ENCODE measurements around the gene ARHGEF17. TPM values are rescaled to one million over a fixed set of nuclear protein-coding genes. Genes with fewer than 3 reads are reported as not detected.

The ARHGEF17 gene
- total and polyA plus RNA-seq, 2 donors (not counting 1 experiment from before 2014, with no cell fraction given), result 42.8 to 43.1 TPM

DNA sequence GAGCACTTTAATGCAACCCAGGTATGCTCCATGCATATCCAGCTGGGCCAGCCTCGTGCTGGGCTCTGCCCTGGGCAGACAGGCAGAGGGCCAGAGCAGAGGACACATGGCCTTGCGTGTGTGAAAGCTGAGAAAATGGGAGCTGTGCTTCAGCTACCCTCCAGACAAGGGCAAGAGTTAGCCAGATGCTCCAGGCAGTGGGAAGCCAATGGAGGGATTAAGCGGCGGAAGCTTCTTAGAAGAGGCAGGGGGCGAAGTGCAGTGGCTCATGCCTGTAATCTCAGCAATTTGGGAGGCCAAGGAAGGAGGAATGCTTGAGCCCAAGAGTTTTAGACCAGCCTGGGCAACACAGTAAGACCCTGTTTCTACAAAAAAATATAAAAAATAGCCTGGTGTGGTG, 9.8 kb upstream of the ARHGEF17 start:
- Histone ChIP-seq H3K27ac (ENCODE audit: insufficient read depth, low read length) (no peak overlapping the region), H3K9ac (ENCODE audit: insufficient read depth, low read length) (no peak overlapping the region), H3K79me2 (ENCODE audit: control insufficient read depth, insufficient read depth, low read length) (no peaks in the 10 kb centered on the region), H3K4me3 (replicated peaks in 1 of 4; ENCODE audit: control extremely low read depth in 1 of 4, insufficient read depth in 1 of 4, low read depth in 3 of 4, low read length in 4 of 4) (no peak overlapping the region), H3K36me3 (ENCODE audit: control insufficient read depth, insufficient read depth, low read length) (no peaks in the 10 kb centered on the region), H3K9me3 (ENCODE audit: control insufficient read depth, insufficient read depth, low read depth, low read length) (no peaks in the 10 kb centered on the region), H3K4me2 (ENCODE audit: extremely low read depth, insufficient read depth, low read length) (no peak overlapping the region), H3K4me1 (ENCODE audit: control insufficient read depth, extremely low read depth, insufficient read depth, low read length) (peaks cover 9% of the 10 kb centered on the region), H2AFZ (ENCODE audit: low read length) (no peak overlapping the region), H4K20me1 (ENCODE audit: control insufficient read depth, extremely low read depth, insufficient read depth, low read length) (no peaks in the 10 kb centered on the region), H3K27me3 (ENCODE audit: control insufficient read depth, insufficient read depth, low read length) (no peaks in the 10 kb centered on the region)
- no peak for DNase-seq (ENCODE audit: low read depth in 2 of 2)
- TF ChIP-seq, protein P1, sequence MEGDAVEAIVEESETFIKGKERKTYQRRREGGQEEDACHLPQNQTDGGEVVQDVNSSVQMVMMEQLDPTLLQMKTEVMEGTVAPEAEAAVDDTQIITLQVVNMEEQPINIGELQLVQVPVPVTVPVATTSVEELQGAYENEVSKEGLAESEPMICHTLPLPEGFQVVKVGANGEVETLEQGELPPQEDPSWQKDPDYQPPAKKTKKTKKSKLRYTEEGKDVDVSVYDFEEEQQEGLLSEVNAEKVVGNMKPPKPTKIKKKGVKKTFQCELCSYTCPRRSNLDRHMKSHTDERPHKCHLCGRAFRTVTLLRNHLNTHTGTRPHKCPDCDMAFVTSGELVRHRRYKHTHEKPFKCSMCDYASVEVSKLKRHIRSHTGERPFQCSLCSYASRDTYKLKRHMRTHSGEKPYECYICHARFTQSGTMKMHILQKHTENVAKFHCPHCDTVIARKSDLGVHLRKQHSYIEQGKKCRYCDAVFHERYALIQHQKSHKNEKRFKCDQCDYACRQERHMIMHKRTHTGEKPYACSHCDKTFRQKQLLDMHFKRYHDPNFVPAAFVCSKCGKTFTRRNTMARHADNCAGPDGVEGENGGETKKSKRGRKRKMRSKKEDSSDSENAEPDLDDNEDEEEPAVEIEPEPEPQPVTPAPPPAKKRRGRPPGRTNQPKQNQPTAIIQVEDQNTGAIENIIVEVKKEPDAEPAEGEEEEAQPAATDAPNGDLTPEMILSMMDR (conservative IDR thresholded peaks at IDR 0.05 in 1 of 2, IDR thresholded peaks at IDR 0.05 in 1 of 2; ENCODE audit: low read depth in 1 of 2, low read length in 2 of 2), result no peak
- no peak for TF ChIP-seq EZH2 (IDR thresholded peaks at IDR 0.05; ENCODE audit: low read length, missing control alignments)

DNA sequence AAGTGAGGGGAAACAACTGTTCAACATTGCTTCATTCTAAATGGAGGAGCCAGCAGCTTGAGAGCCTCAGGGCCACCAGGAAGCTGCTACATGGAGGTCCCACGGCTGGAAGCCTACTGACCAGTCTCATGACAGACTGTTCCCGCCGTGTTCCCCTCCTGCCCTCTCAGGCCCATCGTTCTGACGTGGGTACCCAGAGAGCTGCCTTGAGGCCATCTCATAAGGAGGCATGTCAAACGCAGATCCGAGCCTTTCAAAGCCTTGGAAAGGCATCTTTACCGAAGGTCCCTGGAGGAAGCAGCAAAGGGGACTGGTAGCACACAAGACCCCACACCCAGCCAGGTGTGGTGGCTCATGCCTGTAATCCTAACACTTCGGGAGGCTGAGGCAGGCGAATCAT, 8.3 kb upstream of the ARHGEF17 start:
- no peak overlapping the region for H3K4me3 ChIP-seq (replicated peaks in 1 of 4; ENCODE audit: control extremely low read depth in 1 of 4, insufficient read depth in 1 of 4, low read depth in 3 of 4, low read length in 4 of 4)
- H3K79me2 ChIP-seq (ENCODE audit: control insufficient read depth, insufficient read depth, low read length), result no peaks in the 10 kb centered on the region
- peaks cover 9% of the 10 kb centered on the region for H3K4me1 ChIP-seq (ENCODE audit: control insufficient read depth, extremely low read depth, insufficient read depth, low read length)

DNA sequence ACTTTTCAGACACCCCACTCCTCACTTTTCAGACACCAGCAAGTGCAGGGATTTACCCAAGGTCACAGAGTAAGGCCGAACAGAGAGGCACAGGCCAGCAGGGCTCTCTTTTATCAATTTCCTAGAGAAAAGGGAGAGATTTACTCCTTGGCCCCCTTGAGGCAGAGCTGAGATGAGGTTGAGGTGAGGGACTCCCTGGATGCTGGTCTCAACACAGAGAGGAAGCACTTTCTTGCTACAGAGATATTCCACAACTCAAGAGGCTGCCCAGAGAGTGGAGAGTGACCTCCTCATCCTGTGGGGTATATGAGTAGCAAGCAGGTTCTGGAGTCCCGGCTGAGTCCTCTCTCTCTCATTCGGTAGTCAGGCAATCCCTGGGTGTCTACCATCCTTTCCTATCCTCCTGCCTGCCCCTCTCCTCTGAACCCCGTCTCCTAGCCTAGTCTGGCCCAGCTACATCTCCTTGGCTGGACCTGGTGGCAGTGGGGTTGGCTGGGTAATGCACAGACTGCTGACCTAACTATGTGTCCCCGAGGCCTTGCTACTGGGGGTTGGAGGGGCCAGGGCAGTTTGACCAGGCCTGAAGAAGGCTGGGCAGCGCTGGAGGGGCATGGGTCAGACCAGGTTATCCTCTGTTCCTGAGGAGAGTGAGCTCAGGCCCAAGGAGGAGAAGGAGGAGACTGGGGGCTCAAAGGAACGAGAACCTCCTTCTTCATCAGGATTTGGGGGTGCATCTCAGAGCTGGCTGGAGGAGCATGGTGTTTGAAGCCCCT, 1.8 kb upstream of the ARHGEF17 start:
- Histone ChIP-seq H3K4me3 (replicated peaks in 1 of 4; ENCODE audit: control extremely low read depth in 1 of 4, insufficient read depth in 1 of 4, low read depth in 3 of 4, low read length in 4 of 4) (no peak overlapping the region), H3K4me2 (ENCODE audit: extremely low read depth, insufficient read depth, low read length) (no peak overlapping the region), H3K27me3 (ENCODE audit: control insufficient read depth, insufficient read depth, low read length) (no peaks in the 10 kb centered on the region), H3K4me1 (ENCODE audit: control insufficient read depth, extremely low read depth, insufficient read depth, low read length) (peaks cover 11% of the 10 kb centered on the region), H2AFZ (ENCODE audit: low read length) (no peak overlapping the region), H3K9ac (ENCODE audit: insufficient read depth, low read length) (no peak overlapping the region), H4K20me1 (ENCODE audit: control insufficient read depth, extremely low read depth, insufficient read depth, low read length) (no peaks in the 10 kb centered on the region), H3K27ac (ENCODE audit: insufficient read depth, low read length) (no peak overlapping the region), H3K9me3 (ENCODE audit: control insufficient read depth, insufficient read depth, low read depth, low read length) (no peaks in the 10 kb centered on the region), H3K36me3 (ENCODE audit: control insufficient read depth, insufficient read depth, low read length) (peaks cover 10% of the 10 kb centered on the region), H3K79me2 (ENCODE audit: control insufficient read depth, insufficient read depth, low read length) (peaks cover 20% of the 10 kb centered on the region)
- no peak for DNase-seq (ENCODE audit: low read depth in 2 of 2)
- TF ChIP-seq, protein P1 (conservative IDR thresholded peaks at IDR 0.05 in 1 of 2, IDR thresholded peaks at IDR 0.05 in 1 of 2; ENCODE audit: low read depth in 1 of 2, low read length in 2 of 2), result peak in 1 of 2 donors; percentile 6
- no peak for TF ChIP-seq EZH2 (IDR thresholded peaks at IDR 0.05; ENCODE audit: low read length, missing control alignments)

More for the DNA sequence above, 8.3 kb upstream of the ARHGEF17 start:
- H3K27ac ChIP-seq (ENCODE audit: insufficient read depth, low read length), result no peak overlapping the region
- no peak for TF ChIP-seq EZH2 (IDR thresholded peaks at IDR 0.05; ENCODE audit: low read length, missing control alignments)
- TF ChIP-seq, protein P1 (conservative IDR thresholded peaks at IDR 0.05 in 1 of 2, IDR thresholded peaks at IDR 0.05 in 1 of 2; ENCODE audit: low read depth in 1 of 2, low read length in 2 of 2), result no peak
- H2AFZ ChIP-seq (ENCODE audit: low read length), result no peak overlapping the region
- H3K4me2 ChIP-seq (ENCODE audit: extremely low read depth, insufficient read depth, low read length), result no peak overlapping the region
- no peaks in the 10 kb centered on the region for H3K9me3 ChIP-seq (ENCODE audit: control insufficient read depth, insufficient read depth, low read depth, low read length)
- no peak for DNase-seq (ENCODE audit: low read depth in 2 of 2)
- no peaks in the 10 kb centered on the region for H4K20me1 ChIP-seq (ENCODE audit: control insufficient read depth, extremely low read depth, insufficient read depth, low read length)
- H3K36me3 ChIP-seq (ENCODE audit: control insufficient read depth, insufficient read depth, low read length), result no peaks in the 10 kb centered on the region
- no peaks in the 10 kb centered on the region for H3K27me3 ChIP-seq (ENCODE audit: control insufficient read depth, insufficient read depth, low read length)
- H3K9ac ChIP-seq (ENCODE audit: insufficient read depth, low read length), result no peak overlapping the region
